Tibial artery (tissue), 4 donors: ENCODE data around the gene CCDC91.

Experiments
- DNase-seq, 2 donors: peaks; one replicate each; pipeline ENCODE4 v3.0.0-alpha.2; 2019
- H3K27ac ChIP-seq, 2 donors: fragments of 200-600 bp; sonication (generic) in 1 of 2; 1 replicate in 1 of 2; 2 replicates in 1 of 2; pipeline ENCODE4 v1.5.1; 2018 to 2019; ENCODE audit warnings: mild to moderate bottlenecking in 1 of 2
- H3K27me3 ChIP-seq, 2 donors: fragments of 200-600 bp; sonication (generic) in 1 of 2; one replicate each; pipeline versions ENCODE4 v1.5.1 to v1.6.0; 2016 to 2019
- H3K36me3 ChIP-seq, 3 donors: fragments of 200-600 bp; sonication (generic) in 2 of 3; one replicate each; pipeline ENCODE4 v1.5.1; 2016 to 2019; ENCODE audit warnings: mild to moderate bottlenecking in 2 of 3
- H3K4me1 ChIP-seq, 4 donors: fragments of 200-600 bp; sonication (generic) in 2 of 4; 1 replicate in 3 of 4; 2 replicates in 1 of 4; pipeline ENCODE4 v1.5.1; 2016 to 2019
- H3K4me3 ChIP-seq, 2 donors: fragments of 200-600 bp; sonication (generic) in 1 of 2; 1 replicate in 1 of 2; 2 replicates in 1 of 2; pipeline ENCODE4 v1.5.1; 2018 to 2019; ENCODE audit warnings: mild to moderate bottlenecking in 2 of 2
- H3K9me3 ChIP-seq, 3 donors: fragments of 200-600 bp; sonication (generic) in 1 of 3; one replicate each; pipeline ENCODE4 v1.5.1; 2016 to 2019
- intact Hi-C: fragments of 100-400 bp; cut with DNase I; formaldehyde crosslinking; loops from one replicate; pipeline ENCODE4 v1.15.0; 2023; ENCODE audit warnings: low total_unique reads
- TF ChIP-seq, protein P1 (sequence below), 2 experiments: fragments of 200-600 bp in 1 of 2; fragments of 450-650 bp in 1 of 2; IDR thresholded peaks; one replicate each; pipeline ENCODE4 v1.5.1; 2017 to 2019; ENCODE audit warnings: antibody characterized with exemption in 2 of 2, mild to moderate bottlenecking in 1 of 2, moderate library complexity in 1 of 2

CCDC91 gene

DNA sequence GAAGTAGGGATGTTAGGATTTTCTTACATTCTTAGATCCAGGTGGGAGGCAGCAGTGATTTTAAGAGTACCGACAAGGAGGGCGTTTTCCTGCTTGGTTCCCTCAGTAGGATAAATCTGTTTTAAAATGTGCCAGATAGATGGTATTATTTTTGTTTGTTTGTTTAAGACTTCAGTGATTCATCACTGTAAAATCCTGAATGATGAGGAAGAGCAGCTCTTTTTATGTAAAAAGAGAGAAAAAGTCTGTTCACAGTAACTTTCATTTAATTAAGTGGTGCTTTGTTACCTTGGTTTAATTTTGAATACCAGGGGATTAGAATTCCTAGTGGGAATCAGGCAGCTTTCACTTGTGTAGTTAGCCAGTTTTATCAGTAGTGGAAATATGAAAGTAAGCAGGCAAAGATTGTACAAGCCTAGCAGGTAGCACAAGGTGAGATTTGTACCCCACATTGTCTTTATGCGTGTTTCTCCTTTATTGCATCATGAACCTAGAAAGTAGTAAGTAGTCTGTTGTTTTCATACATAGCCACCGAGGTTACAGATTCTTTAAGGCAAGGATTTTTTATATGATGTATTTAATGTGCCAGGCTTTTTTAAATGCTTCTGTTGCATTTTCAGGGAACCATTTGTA is 349.6 kb downstream of the CCDC91 start:
- Histone ChIP-seq H3K9me3 (no peaks in the 10 kb centered on the region), H3K4me1 (peaks cover 0 to 11% (median 3%) of the 10 kb centered on the region in 4 donors), H3K27me3 (no peaks in the 10 kb centered on the region), H3K4me3 (no peak overlapping the region), H3K36me3 (no peaks in the 10 kb centered on the region), H3K27ac (no peak overlapping the region)
- intact Hi-C loops: no loop called here
- TF ChIP-seq, protein P1, sequence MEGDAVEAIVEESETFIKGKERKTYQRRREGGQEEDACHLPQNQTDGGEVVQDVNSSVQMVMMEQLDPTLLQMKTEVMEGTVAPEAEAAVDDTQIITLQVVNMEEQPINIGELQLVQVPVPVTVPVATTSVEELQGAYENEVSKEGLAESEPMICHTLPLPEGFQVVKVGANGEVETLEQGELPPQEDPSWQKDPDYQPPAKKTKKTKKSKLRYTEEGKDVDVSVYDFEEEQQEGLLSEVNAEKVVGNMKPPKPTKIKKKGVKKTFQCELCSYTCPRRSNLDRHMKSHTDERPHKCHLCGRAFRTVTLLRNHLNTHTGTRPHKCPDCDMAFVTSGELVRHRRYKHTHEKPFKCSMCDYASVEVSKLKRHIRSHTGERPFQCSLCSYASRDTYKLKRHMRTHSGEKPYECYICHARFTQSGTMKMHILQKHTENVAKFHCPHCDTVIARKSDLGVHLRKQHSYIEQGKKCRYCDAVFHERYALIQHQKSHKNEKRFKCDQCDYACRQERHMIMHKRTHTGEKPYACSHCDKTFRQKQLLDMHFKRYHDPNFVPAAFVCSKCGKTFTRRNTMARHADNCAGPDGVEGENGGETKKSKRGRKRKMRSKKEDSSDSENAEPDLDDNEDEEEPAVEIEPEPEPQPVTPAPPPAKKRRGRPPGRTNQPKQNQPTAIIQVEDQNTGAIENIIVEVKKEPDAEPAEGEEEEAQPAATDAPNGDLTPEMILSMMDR (IDR thresholded peaks at IDR 0.05): no peak
- no peak for DNase-seq

GRCh38 chr12:28540324-28540714 is 350.1 kb downstream of the CCDC91 start:
- no peak for DNase-seq
- H3K9me3 ChIP-seq: no peaks in the 10 kb centered on the region
- no peak overlapping the region for H3K4me3 ChIP-seq
- H3K36me3 ChIP-seq: no peaks in the 10 kb centered on the region
- H3K27me3 ChIP-seq: no peaks in the 10 kb centered on the region
- no peak overlapping the region for H3K27ac ChIP-seq
- TF ChIP-seq, protein P1 (IDR thresholded peaks at IDR 0.05): no peak
- H3K4me1 ChIP-seq: peaks cover 0 to 11% (median 3%) of the 10 kb centered on the region in 4 donors
- intact Hi-C loops: no loop called here

DNA sequence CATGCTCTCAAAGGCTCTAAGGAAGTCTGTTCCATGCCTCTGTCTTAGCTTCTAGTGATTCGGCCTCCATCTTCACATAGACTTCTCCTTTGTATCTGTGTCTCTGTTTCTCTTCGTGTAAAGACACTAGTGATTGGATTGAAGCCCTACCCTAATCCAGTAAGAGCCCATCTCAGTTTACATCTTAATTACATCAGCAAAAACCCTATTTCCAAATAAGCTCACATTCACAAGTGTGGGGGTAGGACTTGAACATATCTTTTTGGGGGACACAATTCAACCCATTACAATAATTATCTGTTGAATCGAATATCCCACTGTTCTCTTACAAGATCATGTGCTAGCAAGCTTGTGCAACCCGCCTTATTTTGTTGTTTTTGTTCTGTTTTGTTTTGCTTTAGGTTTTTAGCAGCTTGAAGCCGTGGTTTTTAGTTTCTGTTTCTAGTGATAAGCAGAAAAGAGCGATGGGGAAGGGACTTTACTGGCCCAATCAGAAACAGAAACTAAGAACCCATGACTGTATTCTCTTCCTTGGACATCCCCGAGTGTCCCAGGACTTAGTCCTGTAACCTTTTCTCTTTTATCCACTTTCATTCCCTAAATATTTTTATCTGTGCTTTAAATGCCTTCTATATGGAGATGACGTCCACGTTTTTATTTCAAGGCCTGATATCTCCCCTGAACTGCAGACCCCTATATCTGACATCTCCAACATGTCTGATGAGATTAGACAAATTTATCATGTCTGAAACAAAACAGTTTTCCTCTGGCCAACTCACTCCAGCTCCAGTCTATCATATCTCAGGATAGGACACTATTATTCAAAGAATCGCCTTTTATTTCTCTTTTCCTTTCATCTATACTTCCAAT is 353.0 kb downstream of the CCDC91 start:
- no peaks in the 10 kb centered on the region for H3K9me3 ChIP-seq
- no peaks in the 10 kb centered on the region for H3K4me1 ChIP-seq
- H3K36me3 ChIP-seq: no peaks in the 10 kb centered on the region
- no peak for DNase-seq
- no peaks in the 10 kb centered on the region for H3K27me3 ChIP-seq
- no peak overlapping the region for H3K27ac ChIP-seq
- intact Hi-C loops: no loop called here
- no peak overlapping the region for H3K4me3 ChIP-seq
- TF ChIP-seq, protein P1 (IDR thresholded peaks at IDR 0.05): no peak

DNA sequence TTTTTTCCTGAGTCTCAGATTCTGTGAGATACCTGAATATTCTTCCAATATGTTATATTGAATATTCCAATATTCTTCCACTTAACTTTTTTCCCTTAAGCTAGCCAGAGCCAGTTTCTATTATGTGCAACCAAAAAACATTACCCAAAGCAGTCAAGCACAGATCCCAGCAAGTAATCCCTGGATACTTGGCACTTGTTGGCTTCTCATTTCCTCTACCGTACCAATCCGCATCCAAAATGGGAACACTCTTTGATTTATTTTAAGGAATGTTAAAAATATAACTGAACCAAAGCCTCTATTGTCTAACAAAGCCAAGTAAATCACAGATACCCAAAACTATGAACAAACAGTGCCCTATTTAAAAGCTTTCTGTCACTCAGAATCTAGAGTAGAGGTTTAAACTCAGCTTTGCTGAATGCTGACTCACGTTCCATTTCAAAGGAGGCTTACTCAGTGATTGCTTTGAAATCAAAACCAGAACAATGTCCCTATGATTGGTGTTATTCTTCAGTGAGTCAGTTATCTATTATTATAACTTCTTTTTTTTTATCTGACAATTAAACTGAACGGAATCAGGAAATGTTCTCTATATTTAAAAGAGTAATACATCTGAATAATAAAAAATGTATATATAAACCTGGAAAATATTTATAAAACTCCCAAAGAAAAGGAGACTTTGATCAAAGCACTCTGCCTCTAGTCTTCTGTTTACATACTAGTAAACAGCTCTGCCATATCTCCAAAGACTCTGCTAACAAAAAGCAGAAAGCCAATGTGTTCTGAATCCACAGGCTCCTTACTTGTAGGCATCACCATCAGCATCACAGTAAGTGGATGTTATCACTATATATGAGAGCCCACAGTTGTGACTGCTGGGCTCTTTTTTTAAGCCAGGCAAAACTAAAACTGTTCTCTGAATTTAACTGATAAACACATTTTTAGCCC is 360.8 kb downstream of the CCDC91 start:
- no peaks in the 10 kb centered on the region for H3K9me3 ChIP-seq
- no peak overlapping the region for H3K4me3 ChIP-seq
- H3K4me1 ChIP-seq: peaks cover 0 to 6% (median 0%) of the 10 kb centered on the region in 4 donors
- H3K36me3 ChIP-seq: no peaks in the 10 kb centered on the region
- DNase-seq: no peak
- no peak overlapping the region for H3K27ac ChIP-seq
- TF ChIP-seq, protein P1 (IDR thresholded peaks at IDR 0.05): no peak
- intact Hi-C loops: no loop called here
- H3K27me3 ChIP-seq: no peaks in the 10 kb centered on the region

GRCh38 chr12:28552251-28552970 is 362.2 kb downstream of the CCDC91 start:
- TF ChIP-seq, protein P1 (IDR thresholded peaks at IDR 0.05): no peak
- H3K4me1 ChIP-seq: peaks cover 0 to 6% (median 0%) of the 10 kb centered on the region in 4 donors
- intact Hi-C loops: no loop called here
- no peak overlapping the region for H3K27ac ChIP-seq
- no peak overlapping the region for H3K4me3 ChIP-seq
- H3K9me3 ChIP-seq: no peaks in the 10 kb centered on the region
- no peaks in the 10 kb centered on the region for H3K36me3 ChIP-seq
- no peaks in the 10 kb centered on the region for H3K27me3 ChIP-seq
- no peak for DNase-seq
